ENCODE data around the gene MRPS18A.

DNA sequence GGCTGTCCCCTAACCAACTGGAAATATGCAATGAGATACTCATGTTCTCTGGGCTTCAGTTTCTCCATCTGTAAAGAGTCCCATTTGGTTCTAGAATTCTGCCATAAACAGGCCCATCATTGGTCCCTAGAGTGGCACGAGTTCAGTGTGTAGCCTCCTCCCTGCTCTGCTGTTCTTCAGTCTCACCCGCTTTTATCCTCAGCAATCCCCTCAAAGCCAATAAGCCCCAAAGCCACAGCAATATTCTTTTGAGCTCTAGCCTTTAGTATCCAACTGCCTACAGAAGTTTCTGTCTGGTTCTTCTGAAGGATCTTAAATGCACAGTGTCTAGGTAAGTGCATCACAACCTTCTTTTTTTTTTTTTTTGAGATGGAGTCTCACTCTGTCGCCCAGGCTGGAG lies 9.8 kb upstream of the MRPS18A start:
- TF ChIP-seq, protein P1, sequence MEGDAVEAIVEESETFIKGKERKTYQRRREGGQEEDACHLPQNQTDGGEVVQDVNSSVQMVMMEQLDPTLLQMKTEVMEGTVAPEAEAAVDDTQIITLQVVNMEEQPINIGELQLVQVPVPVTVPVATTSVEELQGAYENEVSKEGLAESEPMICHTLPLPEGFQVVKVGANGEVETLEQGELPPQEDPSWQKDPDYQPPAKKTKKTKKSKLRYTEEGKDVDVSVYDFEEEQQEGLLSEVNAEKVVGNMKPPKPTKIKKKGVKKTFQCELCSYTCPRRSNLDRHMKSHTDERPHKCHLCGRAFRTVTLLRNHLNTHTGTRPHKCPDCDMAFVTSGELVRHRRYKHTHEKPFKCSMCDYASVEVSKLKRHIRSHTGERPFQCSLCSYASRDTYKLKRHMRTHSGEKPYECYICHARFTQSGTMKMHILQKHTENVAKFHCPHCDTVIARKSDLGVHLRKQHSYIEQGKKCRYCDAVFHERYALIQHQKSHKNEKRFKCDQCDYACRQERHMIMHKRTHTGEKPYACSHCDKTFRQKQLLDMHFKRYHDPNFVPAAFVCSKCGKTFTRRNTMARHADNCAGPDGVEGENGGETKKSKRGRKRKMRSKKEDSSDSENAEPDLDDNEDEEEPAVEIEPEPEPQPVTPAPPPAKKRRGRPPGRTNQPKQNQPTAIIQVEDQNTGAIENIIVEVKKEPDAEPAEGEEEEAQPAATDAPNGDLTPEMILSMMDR (IDR thresholded peaks at IDR 0.05; ENCODE audit: poor library complexity): no peak
- TF ChIP-seq EZH2phosphoT487 (IDR thresholded peaks at IDR 0.05; ENCODE audit: low read depth, severe bottlenecking, unreplicated experiment) (no peak), EZH2 (IDR thresholded peaks at IDR 0.05; ENCODE audit: borderline replicate concordance) (no peak)
